ENCODE results near the gene AXDND1.

AXDND1 gene

GRCh38 chr1:179548666-179549367 lies 183.0 kb downstream of the AXDND1 start:
- TF ChIP-seq CTCF (IDR thresholded peaks at IDR 0.05; ENCODE audit: insufficient read depth, low read depth, low read length, missing control alignments): no peak
- H3K4me3 ChIP-seq (ENCODE audit: low read depth, low read length): no peak overlapping the region
- DNase-seq (ENCODE audit: low read depth): no peak

- H3K4me3 ChIP-seq (ENCODE audit: low read depth, low read length): no peak overlapping the region
- DNase-seq (ENCODE audit: low read depth): no peak
- no peak for TF ChIP-seq CTCF (IDR thresholded peaks at IDR 0.05; ENCODE audit: insufficient read depth, low read depth, low read length, missing control alignments)
Measured at GRCh38 chr1:179549368-179549700, 183.6 kb downstream of the AXDND1 start.

- DNase-seq (ENCODE audit: low read depth): peak; percentile 65
- no peak overlapping the region for H3K4me3 ChIP-seq (ENCODE audit: low read depth, low read length)
- no peak for TF ChIP-seq CTCF (IDR thresholded peaks at IDR 0.05; ENCODE audit: insufficient read depth, low read depth, low read length, missing control alignments)
Measured at GRCh38 chr1:179550746-179551682, 185.2 kb downstream of the AXDND1 start.

GRCh38 chr1:179554427-179554826 lies 188.7 kb downstream of the AXDND1 start:
- no peak for DNase-seq (ENCODE audit: low read depth)
- no peak for TF ChIP-seq CTCF (IDR thresholded peaks at IDR 0.05; ENCODE audit: insufficient read depth, low read depth, low read length, missing control alignments)
- H3K4me3 ChIP-seq (ENCODE audit: low read depth, low read length): no peak overlapping the region

DNA sequence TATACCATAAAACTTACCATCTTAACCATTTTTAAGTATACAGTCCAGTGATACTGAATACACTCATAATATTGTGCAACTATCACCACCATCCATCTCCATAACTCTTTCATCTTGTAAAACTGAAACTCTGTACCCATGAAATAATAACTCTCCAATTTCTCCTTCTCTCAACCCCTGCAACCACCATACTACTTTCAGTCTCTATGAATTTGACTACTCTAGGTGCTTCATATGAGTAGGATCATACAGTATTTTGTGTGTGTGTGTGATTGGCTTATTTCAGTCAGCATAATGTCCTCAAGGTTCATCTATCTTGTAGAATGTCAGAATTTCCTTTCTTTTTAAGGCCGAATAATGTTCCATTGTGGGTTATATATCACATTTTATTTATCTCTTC lies 192.3 kb downstream of the AXDND1 start:
- H3K4me3 ChIP-seq (ENCODE audit: low read depth, low read length): no peak overlapping the region
- no peak for DNase-seq (ENCODE audit: low read depth)
- no peak for TF ChIP-seq CTCF (IDR thresholded peaks at IDR 0.05; ENCODE audit: insufficient read depth, low read depth, low read length, missing control alignments)

GRCh38 chr1:179575497-179576314 lies 209.9 kb downstream of the AXDND1 start, which contains the start of gene NPHS2:
Gene NPHS2, minus strand, starts transcription at chr1:179575948. Its CDS starts 84 bp downstream, at chr1:179575864.
- TF ChIP-seq CTCF (IDR thresholded peaks at IDR 0.05; ENCODE audit: insufficient read depth, low read depth, low read length, missing control alignments): no peak
- H3K4me3 ChIP-seq (ENCODE audit: low read depth, low read length): no peak within 1 kb of the TSS
- no peak for DNase-seq (ENCODE audit: low read depth)
